Measurements from ENCODE around the gene TGFBR3. TPM values are rescaled to one million over a fixed set of nuclear protein-coding genes. Genes with fewer than 3 reads are reported as not detected.

TGFBR3 gene
- total and polyA plus RNA-seq, 2 of the 13 experiments (the other 11 are each of a cell fraction or from before 2014, with no cell fraction given): 76.5 to 195 TPM

DNA sequence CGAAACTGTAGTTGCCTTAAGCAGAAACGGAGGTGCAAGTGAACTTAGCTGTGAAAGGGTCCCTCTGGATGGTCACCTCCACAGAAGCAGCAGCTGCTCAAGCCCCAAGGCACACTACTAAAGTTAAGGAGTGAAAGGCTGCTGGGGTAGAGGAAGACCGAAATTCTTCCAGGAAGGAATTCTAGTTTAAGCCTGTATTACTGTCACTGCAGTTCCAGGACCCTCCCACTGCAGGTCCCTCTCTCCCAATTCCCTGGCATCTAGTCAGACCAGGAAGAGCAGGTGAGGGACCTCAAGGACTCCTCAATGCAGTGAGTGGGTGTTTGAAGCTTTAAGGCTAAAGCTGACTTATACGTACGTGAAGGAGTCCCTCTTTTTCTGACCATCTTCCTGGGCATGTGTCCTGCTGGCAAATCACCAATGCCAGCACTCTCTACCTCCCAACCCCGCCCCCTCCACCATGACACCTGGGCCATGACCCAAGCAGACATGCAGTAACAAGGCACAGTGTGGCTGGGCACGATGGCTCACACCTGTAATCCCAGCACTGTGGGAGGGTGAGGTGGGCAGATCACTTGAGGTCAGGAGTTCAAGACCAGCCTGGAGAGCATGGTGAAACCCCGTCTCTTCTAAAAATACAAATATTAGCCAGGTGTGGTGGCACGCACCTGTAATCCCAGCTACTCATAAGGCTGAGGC lies 57.2 kb downstream of the TGFBR3 start:
- POLR2A ChIA-PET: interaction anchor here (1.4 to 4.3 kb wide), 7 partner anchors 9 to 56 kb away, joined by 4 to 26 read pairs (median 7); partner anchors contain the start of gene TGFBR3
- Histone ChIP-seq H3K79me2 (ENCODE audit: insufficient read depth, low read length) (peaks cover 79% of the 10 kb centered on the region), H2AFZ (ENCODE audit: low read length) (no peak overlapping the region), H3K4me2 (ENCODE audit: low read depth, low read length) (peak overlapping the region; percentile 92), H3K9me3 (ENCODE audit: low read length) (no peaks in the 10 kb centered on the region), H3K36me3 (replicated peaks in 1 of 2; ENCODE audit: control insufficient read depth in 1 of 2, insufficient read depth in 2 of 2, low read length in 2 of 2) (peaks cover 0 to 3% of the 10 kb centered on the region in 2 experiments; a peak in 2 of 5 replicates), H3K4me1 (ENCODE audit: insufficient read depth, low read length) (peaks cover 99% of the 10 kb centered on the region), H3K9ac (ENCODE audit: insufficient read depth, low read depth, low read length) (peak overlapping the region; percentile 84), H4K20me1 (ENCODE audit: insufficient read depth, low read length) (no peaks in the 10 kb centered on the region), H3K27me3 (ENCODE audit: control insufficient read depth in 1 of 2, insufficient read depth in 2 of 2, low read length in 2 of 2) (no peaks in the 10 kb centered on the region), H3K4me3 (replicated peaks in 1 of 3; ENCODE audit: insufficient read depth in 1 of 3, low read depth in 2 of 3, low read length in 3 of 3) (peak overlapping the region; percentile 13 to 58 (median 31); a peak in 5 of 6 replicates), H3K27ac (ENCODE audit: extremely low read length, insufficient read depth, low read length) (peak overlapping the region; percentile 97)
- in situ Hi-C loops (cut with HindIII; ENCODE audit: extremely low pct_ligation_motif_present, low pct_unique_long_range_greater_than_20kb) (no loop called here), intact Hi-C loops (cut with micrococcal nuclease; ENCODE audit: unreplicated experiment) (loop anchor here (5.0 kb wide), 1 partner anchor 326 kb away; the partner anchor contains the start of gene CDC7)
- DNase-seq (ENCODE audit: low spot score) (no peak), FAIRE-seq (no peak), ATAC-seq (no peak)
- 21% methylated on average over 8 of the region's 9 CpGs for whole genome bisulfite sequencing (ENCODE audit: low lambda C conversion rate)
- CTCF ChIA-PET (ENCODE audit: low intra/inter-chr PET ratio, low total read pairs): no interaction called here
- BruUV-seq (replicated peaks): no TSS peak
- TF ChIP-seq FOXA3 (CRISPR knock-in tag; IDR thresholded peaks at IDR 0.05) (0 out of 2 replicates have a peak, but pooled peaks have one; percentile 30), MYPOP (CRISPR knock-in tag; IDR thresholded peaks at IDR 0.05) (0 out of 2 replicates have a peak, but pooled peaks have one; percentile 35), HDAC1 (CRISPR knock-in tag; IDR thresholded peaks at IDR 0.05) (peak; percentile 42; the same call in 1 of the 2 replicates), ZNF274 (CRISPR knock-in tag; IDR thresholded peaks at IDR 0.05) (0 out of 2 replicates have a peak, but pooled peaks have one; percentile 44), ZNF776 (CRISPR knock-in tag; IDR thresholded peaks at IDR 0.05) (no peak), E2F5 (CRISPR knock-in tag; conservative IDR thresholded peaks at IDR 0.05) (no peak), ZNF263 (CRISPR knock-in tag; IDR thresholded peaks at IDR 0.05) (no peak), ARNT (IDR thresholded peaks at IDR 0.05) (no peak), BRD4 (CRISPR knock-in tag; IDR thresholded peaks at IDR 0.05) (no peak), HOXA3 (CRISPR knock-in tag; IDR thresholded peaks at IDR 0.05) (0 out of 2 replicates have a peak, but pooled peaks have one; percentile 43), POLR2G (IDR thresholded peaks at IDR 0.05; ENCODE audit: low read depth, low read length) (peak; percentile 58; the same call in 1 of the 2 replicates), RARA (CRISPR knock-in tag; IDR thresholded peaks at IDR 0.05) (peak; percentile 44; the same call in 1 of the 2 replicates), GZF1 (CRISPR knock-in tag; IDR thresholded peaks at IDR 0.05) (no peak), ZFP36L1 (CRISPR knock-in tag; IDR thresholded peaks at IDR 0.05) (no peak), MAX (IDR thresholded peaks at IDR 0.05) (peak; percentile 8)
- TF ChIP-seq, protein P1, sequence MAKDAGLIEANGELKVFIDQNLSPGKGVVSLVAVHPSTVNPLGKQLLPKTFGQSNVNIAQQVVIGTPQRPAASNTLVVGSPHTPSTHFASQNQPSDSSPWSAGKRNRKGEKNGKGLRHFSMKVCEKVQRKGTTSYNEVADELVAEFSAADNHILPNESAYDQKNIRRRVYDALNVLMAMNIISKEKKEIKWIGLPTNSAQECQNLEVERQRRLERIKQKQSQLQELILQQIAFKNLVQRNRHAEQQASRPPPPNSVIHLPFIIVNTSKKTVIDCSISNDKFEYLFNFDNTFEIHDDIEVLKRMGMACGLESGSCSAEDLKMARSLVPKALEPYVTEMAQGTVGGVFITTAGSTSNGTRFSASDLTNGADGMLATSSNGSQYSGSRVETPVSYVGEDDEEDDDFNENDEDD (CRISPR knock-in tag; IDR thresholded peaks at IDR 0.05; ENCODE audit: borderline replicate concordance): 0 out of 2 replicates have a peak, but pooled peaks have one; percentile 7
- TF ChIP-seq, protein P2, sequence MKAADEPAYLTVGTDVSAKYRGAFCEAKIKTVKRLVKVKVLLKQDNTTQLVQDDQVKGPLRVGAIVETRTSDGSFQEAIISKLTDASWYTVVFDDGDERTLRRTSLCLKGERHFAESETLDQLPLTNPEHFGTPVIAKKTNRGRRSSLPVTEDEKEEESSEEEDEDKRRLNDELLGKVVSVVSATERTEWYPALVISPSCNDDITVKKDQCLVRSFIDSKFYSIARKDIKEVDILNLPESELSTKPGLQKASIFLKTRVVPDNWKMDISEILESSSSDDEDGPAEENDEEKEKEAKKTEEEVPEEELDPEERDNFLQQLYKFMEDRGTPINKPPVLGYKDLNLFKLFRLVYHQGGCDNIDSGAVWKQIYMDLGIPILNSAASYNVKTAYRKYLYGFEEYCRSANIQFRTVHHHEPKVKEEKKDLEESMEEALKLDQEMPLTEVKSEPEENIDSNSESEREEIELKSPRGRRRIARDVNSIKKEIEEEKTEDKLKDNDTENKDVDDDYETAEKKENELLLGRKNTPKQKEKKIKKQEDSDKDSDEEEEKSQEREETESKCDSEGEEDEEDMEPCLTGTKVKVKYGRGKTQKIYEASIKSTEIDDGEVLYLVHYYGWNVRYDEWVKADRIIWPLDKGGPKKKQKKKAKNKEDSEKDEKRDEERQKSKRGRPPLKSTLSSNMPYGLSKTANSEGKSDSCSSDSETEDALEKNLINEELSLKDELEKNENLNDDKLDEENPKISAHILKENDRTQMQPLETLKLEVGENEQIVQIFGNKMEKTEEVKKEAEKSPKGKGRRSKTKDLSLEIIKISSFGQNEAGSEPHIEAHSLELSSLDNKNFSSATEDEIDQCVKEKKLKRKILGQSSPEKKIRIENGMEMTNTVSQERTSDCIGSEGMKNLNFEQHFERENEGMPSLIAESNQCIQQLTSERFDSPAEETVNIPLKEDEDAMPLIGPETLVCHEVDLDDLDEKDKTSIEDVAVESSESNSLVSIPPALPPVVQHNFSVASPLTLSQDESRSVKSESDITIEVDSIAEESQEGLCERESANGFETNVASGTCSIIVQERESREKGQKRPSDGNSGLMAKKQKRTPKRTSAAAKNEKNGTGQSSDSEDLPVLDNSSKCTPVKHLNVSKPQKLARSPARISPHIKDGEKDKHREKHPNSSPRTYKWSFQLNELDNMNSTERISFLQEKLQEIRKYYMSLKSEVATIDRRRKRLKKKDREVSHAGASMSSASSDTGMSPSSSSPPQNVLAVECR (CRISPR knock-in tag; IDR thresholded peaks at IDR 0.05; ENCODE audit: borderline replicate concordance): peak; percentile 22; the same call in 1 of the 2 replicates
